ENCODE data around the gene ADCY6.
"Not testable (repeated sequence)": the region's sequence is repeated elsewhere in the genome, so short reads cannot be mapped to it uniquely, and the experiment has no call there.

The ADCY6 gene

DNA sequence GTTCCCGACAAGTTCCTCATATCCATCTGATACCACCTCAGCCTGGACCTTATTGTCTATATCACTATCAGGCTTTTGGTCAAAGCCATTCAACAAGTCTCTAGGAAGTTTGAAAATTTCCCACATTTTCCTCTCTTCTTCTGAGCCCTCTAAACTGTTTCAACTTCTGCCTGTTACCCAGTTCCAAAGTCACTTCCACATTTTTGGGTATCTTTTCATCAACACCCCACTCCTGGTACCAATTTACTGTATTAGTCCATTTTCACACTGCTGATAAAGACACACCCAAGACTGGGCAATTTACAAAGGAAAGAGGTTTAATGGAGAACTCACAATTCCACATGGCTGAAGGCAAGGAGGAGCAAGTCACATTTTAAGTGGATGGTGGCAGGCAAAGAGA lies 68.2 kb downstream of the ADCY6 start:
- not testable (repeated sequence) for H2AFZ ChIP-seq (ENCODE audit: insufficient read depth, low read length, poor library complexity); H3K9me3 ChIP-seq (ENCODE audit: insufficient read depth, low read depth, low read length); DNase-seq; H3K9ac ChIP-seq (ENCODE audit: low read length); H3K4me3 ChIP-seq (ENCODE audit: low read depth, low read length); H4K8ac ChIP-seq (ENCODE audit: low read depth, low read length); H3K27ac ChIP-seq (ENCODE audit: low read depth, low read length); H2BK120ac ChIP-seq (ENCODE audit: insufficient read depth, low read length, poor library complexity); H4K12ac ChIP-seq (ENCODE audit: low read depth, low read length); H2BK12ac ChIP-seq (ENCODE audit: low read length); H3K79me2 ChIP-seq (ENCODE audit: control insufficient read depth, insufficient read depth, low read length, poor library complexity); H3K27me3 ChIP-seq (ENCODE audit: insufficient read depth, low read length); H2BK5ac ChIP-seq (ENCODE audit: low read depth, low read length, poor library complexity); H3K79me1 ChIP-seq (ENCODE audit: low read length); H3K4me1 ChIP-seq (ENCODE audit: control insufficient read depth in 1 of 2, insufficient read depth in 2 of 2, low read length in 2 of 2); H3K18ac ChIP-seq (ENCODE audit: low read length); H2AK5ac ChIP-seq (ENCODE audit: low read length); H3K4ac ChIP-seq (ENCODE audit: low read depth, low read length); H3K4me2 ChIP-seq (ENCODE audit: low read length); H3K14ac ChIP-seq (ENCODE audit: low read length); H3K36me3 ChIP-seq (ENCODE audit: control insufficient read depth in 1 of 2, insufficient read depth in 2 of 2, low read length in 2 of 2); H3K23ac ChIP-seq (ENCODE audit: low read length); H4K91ac ChIP-seq (ENCODE audit: low read depth, low read length)
- WGBS (ENCODE audit: extremely low coverage, insufficient coverage, insufficient read length): no CpG with 5 or more reads among the region's 1 CpG

GRCh38 chr12:48720171-48720570 lies 68.7 kb downstream of the ADCY6 start:
- not testable (repeated sequence) for H3K27me3 ChIP-seq (ENCODE audit: insufficient read depth, low read length); H3K4me3 ChIP-seq (ENCODE audit: low read depth, low read length); DNase-seq; H4K12ac ChIP-seq (ENCODE audit: low read depth, low read length); H3K36me3 ChIP-seq (ENCODE audit: control insufficient read depth in 1 of 2, insufficient read depth in 2 of 2, low read length in 2 of 2); H4K8ac ChIP-seq (ENCODE audit: low read depth, low read length); H2BK5ac ChIP-seq (ENCODE audit: low read depth, low read length, poor library complexity); H3K9me3 ChIP-seq (ENCODE audit: insufficient read depth, low read depth, low read length); H3K27ac ChIP-seq (ENCODE audit: low read depth, low read length); H2BK12ac ChIP-seq (ENCODE audit: low read length); H2AK5ac ChIP-seq (ENCODE audit: low read length); H2BK120ac ChIP-seq (ENCODE audit: insufficient read depth, low read length, poor library complexity); H4K91ac ChIP-seq (ENCODE audit: low read depth, low read length); H3K4ac ChIP-seq (ENCODE audit: low read depth, low read length); H3K79me1 ChIP-seq (ENCODE audit: low read length); H3K18ac ChIP-seq (ENCODE audit: low read length); H2AFZ ChIP-seq (ENCODE audit: insufficient read depth, low read length, poor library complexity); H3K4me2 ChIP-seq (ENCODE audit: low read length); H3K23ac ChIP-seq (ENCODE audit: low read length); H3K4me1 ChIP-seq (ENCODE audit: control insufficient read depth in 1 of 2, insufficient read depth in 2 of 2, low read length in 2 of 2); H3K9ac ChIP-seq (ENCODE audit: low read length); H3K14ac ChIP-seq (ENCODE audit: low read length)
- peaks cover 12% of the 10 kb centered on the region for H3K79me2 ChIP-seq (ENCODE audit: control insufficient read depth, insufficient read depth, low read length, poor library complexity)
- WGBS (ENCODE audit: extremely low coverage, insufficient coverage, insufficient read length): no CpG with 5 or more reads among the region's 2 CpGs

GRCh38 chr12:48719002-48719401 lies 69.9 kb downstream of the ADCY6 start:
- not testable (repeated sequence) for H3K4me2 ChIP-seq (ENCODE audit: low read length); H3K27me3 ChIP-seq (ENCODE audit: insufficient read depth, low read length); H2AK5ac ChIP-seq (ENCODE audit: low read length); H3K79me1 ChIP-seq (ENCODE audit: low read length); H3K9me3 ChIP-seq (ENCODE audit: insufficient read depth, low read depth, low read length); DNase-seq; H4K12ac ChIP-seq (ENCODE audit: low read depth, low read length); H2BK5ac ChIP-seq (ENCODE audit: low read depth, low read length, poor library complexity); H4K8ac ChIP-seq (ENCODE audit: low read depth, low read length); H3K4ac ChIP-seq (ENCODE audit: low read depth, low read length); H4K91ac ChIP-seq (ENCODE audit: low read depth, low read length); H3K23ac ChIP-seq (ENCODE audit: low read length); H3K18ac ChIP-seq (ENCODE audit: low read length); H3K9ac ChIP-seq (ENCODE audit: low read length); H2BK12ac ChIP-seq (ENCODE audit: low read length); H3K4me1 ChIP-seq (ENCODE audit: control insufficient read depth in 1 of 2, insufficient read depth in 2 of 2, low read length in 2 of 2); H3K14ac ChIP-seq (ENCODE audit: low read length); H3K4me3 ChIP-seq (ENCODE audit: low read depth, low read length); H2BK120ac ChIP-seq (ENCODE audit: insufficient read depth, low read length, poor library complexity); H2AFZ ChIP-seq (ENCODE audit: insufficient read depth, low read length, poor library complexity); H3K27ac ChIP-seq (ENCODE audit: low read depth, low read length); H3K36me3 ChIP-seq (ENCODE audit: control insufficient read depth in 1 of 2, insufficient read depth in 2 of 2, low read length in 2 of 2)
- H3K79me2 ChIP-seq (ENCODE audit: control insufficient read depth, insufficient read depth, low read length, poor library complexity): peaks cover 18% of the 10 kb centered on the region
- WGBS (ENCODE audit: extremely low coverage, insufficient coverage, insufficient read length): no CpG with 5 or more reads among the region's 4 CpGs

- Histone ChIP-seq H3K14ac (ENCODE audit: low read length) (peak overlapping the region; percentile 65), H3K23ac (ENCODE audit: low read length) (no peak overlapping the region), H3K79me2 (ENCODE audit: control insufficient read depth, insufficient read depth, low read length, poor library complexity) (peaks cover 25% of the 10 kb centered on the region), H3K4me1 (ENCODE audit: control insufficient read depth in 1 of 2, insufficient read depth in 2 of 2, low read length in 2 of 2) (peaks cover 3 to 5% of the 10 kb centered on the region in 2 experiments), H2BK12ac (ENCODE audit: low read length) (no peak overlapping the region), H2BK5ac (ENCODE audit: low read depth, low read length, poor library complexity) (peak overlapping the region; percentile 64), H3K4me3 (ENCODE audit: low read depth, low read length) (peak overlapping the region; percentile 74), H2AK5ac (ENCODE audit: low read length) (no peak overlapping the region), H3K27me3 (ENCODE audit: insufficient read depth, low read length) (no peaks in the 10 kb centered on the region), H3K18ac (ENCODE audit: low read length) (no peak overlapping the region), H2AFZ (ENCODE audit: insufficient read depth, low read length, poor library complexity) (peak overlapping the region; percentile 89), H4K12ac (ENCODE audit: low read depth, low read length) (peak overlapping the region; percentile 77), H4K91ac (ENCODE audit: low read depth, low read length) (peak overlapping the region; percentile 65), H3K9ac (ENCODE audit: low read length) (peak overlapping the region; percentile 73), H4K8ac (ENCODE audit: low read depth, low read length) (peak overlapping the region; percentile 89), H3K9me3 (ENCODE audit: insufficient read depth, low read depth, low read length) (no peaks in the 10 kb centered on the region), H3K79me1 (ENCODE audit: low read length) (peaks cover 10% of the 10 kb centered on the region), H3K4me2 (ENCODE audit: low read length) (peak overlapping the region; percentile 75), H3K27ac (ENCODE audit: low read depth, low read length) (peak overlapping the region; percentile 83), H3K4ac (ENCODE audit: low read depth, low read length) (no peak overlapping the region), H2BK120ac (ENCODE audit: insufficient read depth, low read length, poor library complexity) (peak overlapping the region; percentile 76), H3K36me3 (ENCODE audit: control insufficient read depth in 1 of 2, insufficient read depth in 2 of 2, low read length in 2 of 2) (peaks cover 11% of the 10 kb centered on the region in 2 experiments)
- WGBS (ENCODE audit: extremely low coverage, insufficient coverage, insufficient read length): no CpG with 5 or more reads among the region's 21 CpGs
- DNase-seq: peak in 1 of 2 donors; percentile 16
Observed at GRCh38 chr12:48717252-48717695, 71.6 kb downstream of the ADCY6 start.
